H1 (cell line): Measurements from ENCODE around the gene VCP. TPM values are rescaled to one million over a fixed set of nuclear protein-coding genes. Genes with fewer than 3 reads are reported as not detected.

Source experiments
- ASH2L ChIP-seq: fragments of 200-600, 300-600 bp; sonication (generic); IDR thresholded peaks from one replicate; pipeline ENCODE4 v1.7.1; 2017; ENCODE audit warnings: low read length
- CREB1 ChIP-seq: IDR thresholded peaks from 2 replicates; pipeline ENCODE4 v1.6.1; 2012; ENCODE audit warnings: inconsistent platforms
- FOSL1 ChIP-seq: IDR thresholded peaks from 2 replicates; pipeline ENCODE4 v1.6.1; 2011; ENCODE audit warnings: mild to moderate bottlenecking, low read depth, low read length, moderate library complexity; ENCODE audit not compliant: insufficient read depth
- JUND ChIP-seq: IDR thresholded peaks from 2 replicates; pipeline ENCODE4 v1.6.1; 2011; ENCODE audit warnings: mild to moderate bottlenecking, improper control_type of control experiment, low read length
- KDM4A ChIP-seq: IDR thresholded peaks from one replicate; pipeline ENCODE4 v1.7.1; 2012; ENCODE audit warnings: low read depth, mild to moderate bottlenecking, moderate library complexity, low read length, inconsistent platforms; ENCODE audit not compliant: severe bottlenecking
- MAFK ChIP-seq: IDR thresholded peaks from 2 replicates; pipeline ENCODE4 v1.6.1; 2012; ENCODE audit warnings: low read depth, mild to moderate bottlenecking, improper control_type of control experiment, low read length
- POLR2AphosphoS5 ChIP-seq: IDR thresholded peaks from 2 replicates; pipeline ENCODE4 v1.6.1; 2011; ENCODE audit warnings: low read depth, low read length
- RAD21 ChIP-seq, 2 experiments: IDR thresholded peaks in 1 of 2; conservative IDR thresholded peaks in 1 of 2; 2 replicates each; pipeline ENCODE4 v1.6.1; 2011; ENCODE audit warnings: low read depth in 2 of 2, low read length in 2 of 2, improper control_type of control experiment in 1 of 2, inconsistent platforms in 1 of 2, mild to moderate bottlenecking in 1 of 2, moderate library complexity in 1 of 2
- RFX5 ChIP-seq: IDR thresholded peaks from 2 replicates; pipeline ENCODE4 v1.6.1; 2011; ENCODE audit warnings: low read depth, low read length, improper control_type of control experiment, borderline replicate concordance
- RNF2 ChIP-seq: fragments of 200-900, 300-1000 bp; sonication (generic); IDR thresholded peaks from 2 replicates; pipeline ENCODE4 v1.7.1; 2016; ENCODE audit warnings: borderline replicate concordance, low read depth, mild to moderate bottlenecking, antibody characterized with exemption, low read length; ENCODE audit not compliant: poor library complexity, severe bottlenecking; ENCODE audit errors: missing control alignments
- SAP30 ChIP-seq: fragments of 300-600 bp; sonication (generic); IDR thresholded peaks from 2 replicates; pipeline ENCODE4 v1.7.1; 2012; ENCODE audit warnings: low read length, moderate library complexity, mild to moderate bottlenecking, inconsistent platforms; ENCODE audit not compliant: insufficient read depth, insufficient replicate concordance
- SP2 ChIP-seq: IDR thresholded peaks from 2 replicates; pipeline ENCODE4 v1.6.1; 2012; ENCODE audit warnings: mild to moderate bottlenecking, low read length, inconsistent platforms
- TAF7 ChIP-seq: optimal IDR thresholded peaks from 2 replicates; pipeline ENCODE3; 2011; ENCODE audit warnings: low read depth, mild to moderate bottlenecking, inconsistent platforms, low read length, moderate library complexity, borderline replicate concordance
- TBP ChIP-seq: IDR thresholded peaks from 2 replicates; pipeline ENCODE4 v1.6.1; 2011; ENCODE audit warnings: low read depth, low read length, improper control_type of control experiment
- TCF12 ChIP-seq: IDR thresholded peaks from 2 replicates; pipeline ENCODE4 v1.6.1; 2011; ENCODE audit warnings: low read depth, mild to moderate bottlenecking, low read length
- USF2 ChIP-seq: IDR thresholded peaks from 2 replicates; pipeline ENCODE4 v1.6.1; 2011; ENCODE audit warnings: low read length, improper control_type of control experiment
- ZNF274 ChIP-seq: IDR thresholded peaks from 2 replicates; pipeline ENCODE4 v1.7.0; 2012; ENCODE audit warnings: low read length, borderline replicate concordance; ENCODE audit errors: extremely low read depth
- polyA plus RNA-seq, 7 experiments: library from polyadenylated mRNA; depleted of rRNA in 3 of 7; stranded (reverse) in 5 of 7; unstranded in 2 of 7; fragments of >200 nt in 5 of 7; fragments of 200-250 nt in 2 of 7; gene quantifications; 1 replicate in 5 of 7; 2 replicates in 1 of 7; 4 replicates in 1 of 7; pipeline versions ENCODE4 v1.2.1 to v1.2.3, GENCODE V29; 2011 to 2013; ENCODE audit warnings: missing spikeins in 2 of 7, mixed read lengths in 2 of 7
- total RNA-seq: library from RNA; stranded (reverse); fragmentation: NEBNext Ultra II Directional; extraction: Animal tissue kit (Norgen Biotek cat#: 25700); gene quantifications from 2 replicates; pipeline ENCODE4 v1.2.1, GENCODE V29; 2021
- TF ChIP-seq, protein P1 (sequence below): IDR thresholded peaks from 2 replicates; pipeline ENCODE4 v1.6.1; 2011; ENCODE audit warnings: low read depth, mild to moderate bottlenecking, low read length; ENCODE audit not compliant: insufficient read depth

VCP gene
- total and polyA plus RNA-seq, 2 of the 8 experiments (the other 6 are each of a cell fraction or from before 2014, with no cell fraction given), result 173 to 375 TPM

DNA sequence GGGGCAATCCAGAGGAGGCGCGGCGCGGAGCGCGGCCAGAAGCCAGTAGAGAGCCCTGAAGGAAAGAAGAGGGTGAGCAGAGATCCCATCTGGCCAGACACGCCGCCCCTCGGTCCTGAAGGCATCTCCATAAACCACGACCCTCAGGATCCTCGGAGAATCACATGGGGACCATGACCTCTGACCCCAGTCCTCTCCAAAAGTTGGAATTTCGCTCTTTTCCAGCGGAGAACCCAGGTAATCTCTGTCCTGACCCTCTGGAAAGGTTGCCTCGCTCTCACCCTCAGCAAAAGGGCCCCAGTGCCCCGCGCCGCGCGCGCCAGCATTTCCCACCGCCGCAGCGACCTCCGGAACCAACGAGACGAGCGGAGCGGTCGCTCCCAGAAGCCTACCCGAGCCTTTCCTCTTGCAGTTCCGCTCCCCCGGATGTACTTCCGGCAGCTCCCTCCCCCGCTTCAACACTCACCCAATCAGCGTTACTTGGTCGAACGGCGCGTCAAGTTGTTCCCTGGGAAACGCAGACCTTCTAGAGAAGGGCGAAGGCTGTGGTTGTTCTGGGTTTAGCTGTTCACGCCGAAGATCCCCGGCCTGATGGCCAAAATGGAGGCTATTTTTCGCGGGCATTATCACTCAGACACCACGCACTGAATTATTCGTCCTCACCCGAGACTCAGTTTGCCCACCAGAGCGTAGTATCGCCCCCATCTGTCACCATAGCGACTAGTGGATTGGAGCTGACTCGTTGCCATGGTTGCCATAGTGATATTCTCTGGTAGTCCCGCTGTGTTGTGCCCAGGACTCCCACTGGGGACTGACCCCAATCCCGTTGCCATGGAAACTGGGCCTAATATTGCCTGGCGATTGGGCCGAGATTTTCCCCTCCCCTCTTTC, 30.6 kb upstream of the VCP start, which contains the start of gene STOML2 (continued):
- TF ChIP-seq POLR2AphosphoS5 (peak; percentile 27; the same call in 1 of the 2 replicates), FOSL1 (no peak), TAF7 (peak; percentile 65), SP2 (peak; percentile 58), KDM4A (peak; percentile 49), MAFK (no peak), RNF2 (no peak), TCF12 (no peak), TBP (peak; percentile 94), JUND (no peak; the same call in 1 of the 2 replicates), CREB1 (0 out of 2 replicates have a peak, but pooled peaks have one; percentile 16), RFX5 (peak; percentile 44; the same call in 1 of the 2 replicates), RAD21 (IDR thresholded peaks at IDR 0.05 in 1 of 2, conservative IDR thresholded peaks at IDR 0.05 in 1 of 2; ENCODE audit: low read depth in 2 of 2, low read length in 2 of 2) (no peak), USF2 (0 out of 2 replicates have a peak, but pooled peaks have one; percentile 3), SAP30 (peak; percentile 98), ASH2L (peak; percentile 76), ZNF274 (no peak)
- TF ChIP-seq, protein P1, sequence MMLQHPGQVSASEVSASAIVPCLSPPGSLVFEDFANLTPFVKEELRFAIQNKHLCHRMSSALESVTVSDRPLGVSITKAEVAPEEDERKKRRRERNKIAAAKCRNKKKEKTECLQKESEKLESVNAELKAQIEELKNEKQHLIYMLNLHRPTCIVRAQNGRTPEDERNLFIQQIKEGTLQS, result no peak
